Measurements from ENCODE around the gene NCK2. TPM values are rescaled to one million over a fixed set of nuclear protein-coding genes. Genes with fewer than 3 reads are reported as not detected.

The NCK2 gene
- total and polyA plus RNA-seq, 2 of the 4 experiments (the other 2 are of a cell fraction): 15.8 to 22.2 TPM

GRCh38 chr2:105841551-105841950 is 96.8 kb downstream of the NCK2 start:
- peaks cover 40 to 61% of the 10 kb centered on the region in 2 experiments for H3K79me1 ChIP-seq (ENCODE audit: low read depth in 1 of 2, low read length in 2 of 2)
- CTCF ChIA-PET: no interaction called here
- H3K4me1 ChIP-seq (ENCODE audit: control insufficient read depth, insufficient read depth, low read length): peaks cover 3% of the 10 kb centered on the region
- H3K14ac ChIP-seq (replicated peaks; ENCODE audit: low read depth, low read length): no peak overlapping the region
- H2AK9ac ChIP-seq (replicated peaks; ENCODE audit: low read depth, low read length, poor library complexity): no peak overlapping the region
- TF ChIP-seq NFE2L2 (IDR thresholded peaks at IDR 0.05; ENCODE audit: low read depth, low read length) (no peak), CEBPB (IDR thresholded peaks at IDR 0.05; ENCODE audit: low read depth, low read length) (no peak), MXI1 (IDR thresholded peaks at IDR 0.05; ENCODE audit: borderline replicate concordance, low read depth, low read length) (no peak), MAFK (IDR thresholded peaks at IDR 0.05; ENCODE audit: low read depth, low read length) (no peak), CTCF (conservative IDR thresholded peaks at IDR 0.05; ENCODE audit: low read depth, low read length) (no peak), FOS (IDR thresholded peaks at IDR 0.05; ENCODE audit: low read depth, low read length) (no peak), USF2 (IDR thresholded peaks at IDR 0.05; ENCODE audit: low read depth, low read length) (no peak), BHLHE40 (IDR thresholded peaks at IDR 0.05; ENCODE audit: low read depth, low read length) (no peak), ELK1 (IDR thresholded peaks at IDR 0.05; ENCODE audit: borderline replicate concordance, low read depth, low read length) (no peak), POLR2A (IDR thresholded peaks at IDR 0.05; ENCODE audit: low read depth, low read length) (no peak), RFX5 (IDR thresholded peaks at IDR 0.05; ENCODE audit: low read depth, low read length) (no peak), RAD21 (IDR thresholded peaks at IDR 0.05; ENCODE audit: low read length) (no peak), SMC3 (IDR thresholded peaks at IDR 0.05; ENCODE audit: low read depth, low read length) (no peak), RCOR1 (IDR thresholded peaks at IDR 0.05; ENCODE audit: insufficient replicate concordance, low read length) (no peak), CHD1 (IDR thresholded peaks at IDR 0.05; ENCODE audit: low read depth, low read length) (no peak), MAZ (IDR thresholded peaks at IDR 0.05; ENCODE audit: borderline replicate concordance, low read depth, low read length) (no peak)
- H3K9me3 ChIP-seq (ENCODE audit: control insufficient read depth, insufficient read depth, low read length): no peaks in the 10 kb centered on the region; the same call in 1 of the 2 replicates
- WGBS, 2 experiments (ENCODE audit: extremely low coverage in 2 of 2, insufficient read length in 1 of 2): 71% methylated on average over 1 of the region's 2 CpGs; no CpG with 5 or more reads in 1 of the 2 experiments
- no peak overlapping the region for H3K9ac ChIP-seq (ENCODE audit: low read depth, low read length)
- H4K91ac ChIP-seq (ENCODE audit: insufficient read depth, low read depth, low read length): no peak overlapping the region
- no peak overlapping the region for H3K4ac ChIP-seq (ENCODE audit: low read depth, low read length)
- H3K23ac ChIP-seq (ENCODE audit: low read depth, low read length): no peak overlapping the region
- H2BK15ac ChIP-seq (ENCODE audit: low read depth, low read length): no peak overlapping the region
- H2AFZ ChIP-seq (replicated peaks; ENCODE audit: low read length, poor library complexity): no peak overlapping the region
- no peak overlapping the region for H2BK5ac ChIP-seq (ENCODE audit: low read depth, low read length, poor library complexity, severe bottlenecking)
- no peak overlapping the region for H4K8ac ChIP-seq (ENCODE audit: low read depth in 2 of 2, low read length in 2 of 2)
- dilution Hi-C loops (cut with HindIII; ENCODE audit: low sequenced_read_pairs, unreplicated experiment): no loop called here
- peaks cover 3% of the 10 kb centered on the region; the same call in 1 of the 2 replicates for H3K9me1 ChIP-seq (ENCODE audit: insufficient read depth, low read length)
- intact Hi-C loops (cut with micrococcal nuclease): no loop called here
- DNase-seq: no peak
- H3K18ac ChIP-seq (ENCODE audit: low read depth, low read length): no peak overlapping the region
- no peak overlapping the region for H2AK5ac ChIP-seq (ENCODE audit: low read depth, low read length)
- H2BK20ac ChIP-seq (ENCODE audit: low read depth, low read length): no peak overlapping the region
- H3K4me3 ChIP-seq (ENCODE audit: insufficient read depth, low read depth, low read length): no peak overlapping the region
- no peaks in the 10 kb centered on the region for H3K27me3 ChIP-seq (ENCODE audit: control insufficient read depth, insufficient read depth, low read length)
- peaks cover 22% of the 10 kb centered on the region for H4K20me1 ChIP-seq (ENCODE audit: insufficient read depth, low read length)
- POLR2A ChIA-PET (ENCODE audit: unreplicated experiment): no interaction called here
- ATAC-seq (ENCODE audit: low read depth): no peak
- in situ Hi-C loops (cut with MboI; ENCODE audit: low sequenced_read_pairs): no loop called here
- no peak overlapping the region for H3K27ac ChIP-seq (ENCODE audit: insufficient read depth, low read length)
- no peak overlapping the region for H3K4me2 ChIP-seq (ENCODE audit: low read depth, low read length)
- H3K56ac ChIP-seq (ENCODE audit: extremely low read depth, insufficient read depth, low read length): no peak overlapping the region
- H2BK120ac ChIP-seq (ENCODE audit: low read depth, low read length): no peak overlapping the region
- BruUV-seq (replicated peaks): no TSS peak
- H4K5ac ChIP-seq (ENCODE audit: low read depth, low read length): no peak overlapping the region
- no peaks in the 10 kb centered on the region for H3K36me3 ChIP-seq (ENCODE audit: control insufficient read depth, insufficient read depth, low read length)

All from IMR-90 (cell line).